ENCODE measurements around the gene HNMT.
"Not testable (repeated sequence)": the region's sequence is repeated elsewhere in the genome, so short reads cannot be mapped to it uniquely, and the experiment has no call there.

Gene HNMT

GRCh38 chr2:137969876-137970275 is 5.6 kb downstream of the HNMT start:
- FAIRE-seq, result no peak
- no peak for DNase-seq (ENCODE audit: extremely low spot score, insufficient read length, low read depth)

- not testable (repeated sequence) for DNase-seq (ENCODE audit: extremely low spot score, insufficient read length, low read depth); FAIRE-seq
Observed at GRCh38 chr2:137971259-137971658, 7.0 kb downstream of the HNMT start.

- FAIRE-seq (no peak), DNase-seq (ENCODE audit: extremely low spot score, insufficient read length, low read depth) (no peak)
Observed at GRCh38 chr2:137973280-137973679, 9.0 kb downstream of the HNMT start.

- DNase-seq (ENCODE audit: extremely low spot score, insufficient read length, low read depth) (no peak), FAIRE-seq (no peak)
Observed at GRCh38 chr2:137975280-137976271, 11.3 kb downstream of the HNMT start.

- no peak for DNase-seq (ENCODE audit: extremely low spot score, insufficient read length, low read depth)
- FAIRE-seq, result no peak
Observed at GRCh38 chr2:137976274-137976673, 12.0 kb downstream of the HNMT start.

- no peak for DNase-seq (ENCODE audit: extremely low spot score, insufficient read length, low read depth)
- no peak for FAIRE-seq
Observed at GRCh38 chr2:137977790-137978189, 13.5 kb downstream of the HNMT start.

GRCh38 chr2:137980459-137980858 is 16.2 kb downstream of the HNMT start:
- no peak for DNase-seq (ENCODE audit: extremely low spot score, insufficient read length, low read depth)
- no peak for FAIRE-seq

- DNase-seq (ENCODE audit: extremely low spot score, insufficient read length, low read depth) (no peak), FAIRE-seq (no peak)
Observed at GRCh38 chr2:137981112-137981656, 16.9 kb downstream of the HNMT start.

GRCh38 chr2:137983581-137983980 is 19.3 kb downstream of the HNMT start:
- DNase-seq (ENCODE audit: extremely low spot score, insufficient read length, low read depth) (no peak), FAIRE-seq (no peak)

GRCh38 chr2:137986268-137986667 is 22.0 kb downstream of the HNMT start:
- DNase-seq (ENCODE audit: extremely low spot score, insufficient read length, low read depth) (no peak), FAIRE-seq (no peak)

GRCh38 chr2:137987011-137987410 is 22.7 kb downstream of the HNMT start:
- no peak for FAIRE-seq

GRCh38 chr2:137991078-137991477 is 26.8 kb downstream of the HNMT start:
- no peak for DNase-seq (ENCODE audit: extremely low spot score, insufficient read length, low read depth)
- no peak for FAIRE-seq

More at GRCh38 chr2:137987011-137987410, 22.7 kb downstream of the HNMT start:
- no peak for DNase-seq (ENCODE audit: extremely low spot score, insufficient read length, low read depth)

- DNase-seq (ENCODE audit: extremely low spot score, insufficient read length, low read depth), result no peak
- FAIRE-seq, result no peak
Observed at GRCh38 chr2:137992039-137992646, 27.9 kb downstream of the HNMT start.

GRCh38 chr2:137993715-137994476 is 29.6 kb downstream of the HNMT start:
- FAIRE-seq; DNase-seq (ENCODE audit: extremely low spot score, insufficient read length, low read depth): not testable (repeated sequence)

- FAIRE-seq; DNase-seq (ENCODE audit: extremely low spot score, insufficient read length, low read depth): not testable (repeated sequence)
Observed at GRCh38 chr2:137995368-137995767, 31.1 kb downstream of the HNMT start.

GRCh38 chr2:137996158-137996557 is 31.9 kb downstream of the HNMT start:
- not testable (repeated sequence) for FAIRE-seq

GRCh38 chr2:137997733-137998132 is 33.5 kb downstream of the HNMT start:
- FAIRE-seq (no peak), DNase-seq (ENCODE audit: extremely low spot score, insufficient read length, low read depth) (no peak)

More at GRCh38 chr2:137996158-137996557, 31.9 kb downstream of the HNMT start:
- not testable (repeated sequence) for DNase-seq (ENCODE audit: extremely low spot score, insufficient read length, low read depth)

- no peak for DNase-seq (ENCODE audit: extremely low spot score, insufficient read length, low read depth)
- no peak for FAIRE-seq
Observed at GRCh38 chr2:137998503-137998902, 34.2 kb downstream of the HNMT start.

- DNase-seq (ENCODE audit: extremely low spot score, insufficient read length, low read depth), result no peak
Observed at GRCh38 chr2:137999273-137999672, 35.0 kb downstream of the HNMT start.

GRCh38 chr2:138000009-138000408 is 35.7 kb downstream of the HNMT start:
- no peak for DNase-seq (ENCODE audit: extremely low spot score, insufficient read length, low read depth)
- no peak for FAIRE-seq

More at GRCh38 chr2:137999273-137999672, 35.0 kb downstream of the HNMT start:
- FAIRE-seq, result no peak

All from GM18507 (cell line).